HG03565 (cell line): ENCODE measurements around the gene TPX2.
"Not testable (repeated sequence)": the region's sequence is repeated elsewhere in the genome, so short reads cannot be mapped to it uniquely, and the experiment has no call there.

ENCODE experiments used
- ATAC-seq: cut with Tn5 transposase; IDR thresholded peaks from one replicate; pipeline ENCODE4 v1.9.1; 2021; ENCODE audit warnings: mild to moderate bottlenecking, moderate library complexity; ENCODE audit not compliant: unreplicated experiment

Gene TPX2

DNA sequence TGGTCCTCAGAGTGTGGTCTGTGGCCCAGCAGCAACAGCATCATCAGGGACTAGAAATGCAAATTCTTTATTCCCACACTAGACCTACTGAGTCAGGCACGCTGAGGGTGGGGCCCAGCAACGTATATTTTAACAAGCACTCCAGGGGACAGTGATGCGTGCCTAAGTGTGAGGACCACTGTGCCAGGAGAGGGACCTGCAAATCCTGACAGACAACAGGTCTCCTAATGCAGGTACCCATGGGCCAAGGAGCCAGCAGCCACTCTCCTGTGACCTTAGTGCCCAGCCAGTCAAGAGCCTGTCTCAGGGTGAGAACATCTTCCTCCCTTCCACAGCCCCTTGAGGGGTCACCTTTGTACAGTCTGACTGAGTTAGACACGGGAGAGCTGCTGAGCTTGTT is 72.1 kb downstream of the TPX2 start:
- ATAC-seq = no peak

DNA sequence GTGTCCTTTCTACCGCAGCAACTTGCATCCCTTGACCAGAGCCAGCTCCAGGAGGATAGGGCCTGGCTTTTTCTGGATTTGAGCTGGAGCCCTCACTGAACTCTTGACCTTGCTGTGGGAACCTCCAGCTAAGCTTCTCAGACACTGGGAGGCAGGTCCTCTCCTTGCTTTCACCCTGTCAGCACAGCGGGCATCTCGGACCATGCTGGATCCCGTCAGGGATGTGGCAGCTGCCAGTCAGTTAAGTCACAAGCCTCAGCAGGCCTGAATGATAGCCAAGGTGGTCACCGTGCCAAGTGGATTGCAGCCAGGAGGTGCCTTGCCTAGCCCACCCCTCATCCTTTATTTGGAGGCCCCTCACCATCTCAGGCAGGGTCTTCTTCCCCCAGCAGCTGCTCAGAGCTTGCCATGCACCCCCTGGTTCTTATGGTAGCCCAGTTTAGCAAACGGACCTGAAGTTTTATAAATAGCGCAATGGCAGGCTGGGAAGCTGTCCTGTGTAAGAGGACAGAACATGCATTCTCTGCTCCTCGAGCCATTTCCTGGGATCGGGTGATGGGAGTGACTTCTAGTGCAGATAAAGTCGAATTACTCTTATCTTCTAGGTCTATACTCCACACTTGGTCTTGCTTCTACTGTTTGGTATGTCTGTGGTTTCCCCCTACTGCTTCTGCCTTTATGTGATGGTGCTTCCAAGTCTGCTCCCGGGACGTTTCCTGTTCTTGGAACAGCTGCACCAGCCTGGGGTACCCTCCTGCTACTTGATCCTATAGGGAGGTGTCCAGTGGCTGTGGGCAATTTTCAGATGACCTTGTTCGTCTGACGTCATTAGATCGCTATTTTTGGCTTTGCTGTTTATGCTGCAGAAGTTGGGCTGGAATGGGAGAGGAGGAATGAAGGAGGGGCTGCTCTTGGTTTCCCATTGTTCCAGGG is 73.0 kb downstream of the TPX2 start:
- no peak for ATAC-seq

DNA sequence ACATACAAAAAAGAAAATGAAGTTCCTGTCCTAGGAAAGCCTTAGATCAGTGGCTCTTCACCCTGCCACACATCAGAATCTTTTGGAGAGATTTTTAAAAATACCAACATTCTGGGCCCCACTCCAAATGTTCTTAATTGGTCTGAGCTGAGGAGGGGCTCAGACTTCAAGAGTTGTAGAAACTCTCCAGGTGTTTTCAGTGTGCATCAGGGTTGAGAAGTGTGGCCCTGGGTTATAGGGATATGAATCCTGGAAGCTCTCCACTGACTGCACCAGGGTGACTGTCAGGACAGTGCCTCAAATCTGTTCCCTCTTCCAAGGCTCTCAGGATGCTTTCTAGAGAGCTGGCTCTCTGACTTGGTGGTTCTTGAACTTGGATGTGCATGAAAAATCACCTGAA is 74.5 kb downstream of the TPX2 start:
- ATAC-seq = no peak

DNA sequence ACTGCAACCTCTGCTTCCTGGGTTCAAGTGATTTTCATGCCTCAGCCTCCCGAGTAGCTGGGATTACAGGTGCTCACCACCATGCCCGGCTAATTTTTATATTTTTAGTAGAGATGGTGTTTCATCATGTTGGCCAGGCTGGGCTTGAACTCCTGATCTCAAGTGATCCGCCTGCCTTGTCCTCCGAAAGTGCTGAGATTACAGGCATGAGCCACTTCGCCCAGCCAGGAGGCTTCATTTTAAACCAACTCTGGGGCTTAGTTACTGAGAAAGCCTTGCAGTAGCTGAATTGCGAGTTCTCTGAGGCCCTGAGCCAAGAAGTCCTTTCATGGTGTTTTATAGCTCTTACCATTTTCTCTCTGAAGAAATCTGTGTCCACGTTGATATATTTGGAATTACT is 75.1 kb downstream of the TPX2 start:
- ATAC-seq = not testable (repeated sequence)

DNA sequence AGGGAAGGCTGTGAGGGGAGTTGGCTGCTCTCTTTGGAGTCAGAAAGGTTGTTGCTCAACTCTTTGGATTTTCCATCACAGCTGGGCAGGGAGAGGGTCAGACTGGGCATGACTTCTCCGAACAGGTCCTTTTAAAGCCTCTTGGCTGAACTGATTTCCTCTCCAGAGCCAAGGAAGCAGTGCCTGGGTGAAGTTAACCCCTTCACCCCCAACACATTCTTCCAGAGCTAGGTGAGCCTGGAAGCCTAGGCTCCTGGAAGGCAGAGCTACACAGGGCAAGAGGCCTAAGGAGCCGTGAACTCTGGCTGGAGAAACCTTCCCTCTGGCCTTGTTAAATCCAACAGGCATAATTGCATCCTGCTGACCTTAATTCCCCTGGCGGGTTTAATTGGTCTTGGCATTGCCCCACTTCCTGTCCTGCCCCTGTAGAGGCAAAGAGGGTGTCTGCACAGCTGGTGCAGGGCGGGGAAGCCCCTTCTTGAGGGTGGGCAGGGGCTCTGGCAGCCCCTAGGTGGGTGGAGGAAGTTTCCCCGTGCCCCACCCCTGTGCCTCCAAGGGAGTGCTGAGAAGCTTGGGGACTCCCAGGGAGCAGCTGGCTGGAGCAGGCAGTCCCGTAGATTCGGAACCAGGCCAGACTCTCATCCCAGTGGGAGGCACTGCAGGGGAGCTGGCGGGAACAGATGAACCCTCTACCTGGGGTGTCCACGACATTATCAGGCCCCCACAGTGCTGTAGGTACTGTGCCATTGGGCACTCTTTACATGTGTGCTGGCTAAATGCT is 76.5 kb downstream of the TPX2 start:
- no peak for ATAC-seq

DNA sequence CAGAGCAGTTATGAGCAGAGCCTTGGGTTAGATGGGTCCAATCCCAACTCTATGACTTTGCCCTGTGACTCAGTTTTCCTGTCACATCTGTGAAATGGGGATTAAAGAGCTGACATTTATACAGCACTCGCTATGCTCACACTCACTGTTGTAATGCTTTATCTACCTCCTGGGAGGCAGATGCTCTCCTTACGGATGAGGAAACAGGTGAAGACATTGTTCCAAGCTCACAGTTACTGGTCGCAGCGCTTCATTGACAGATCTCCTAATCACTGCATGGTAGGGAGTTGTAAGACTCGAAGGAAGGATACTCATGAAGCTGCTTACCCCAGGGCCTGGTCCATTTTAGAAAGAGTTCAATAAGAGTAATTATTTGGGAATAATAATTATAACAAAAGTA is 77.1 kb downstream of the TPX2 start:
- ATAC-seq = no peak

DNA sequence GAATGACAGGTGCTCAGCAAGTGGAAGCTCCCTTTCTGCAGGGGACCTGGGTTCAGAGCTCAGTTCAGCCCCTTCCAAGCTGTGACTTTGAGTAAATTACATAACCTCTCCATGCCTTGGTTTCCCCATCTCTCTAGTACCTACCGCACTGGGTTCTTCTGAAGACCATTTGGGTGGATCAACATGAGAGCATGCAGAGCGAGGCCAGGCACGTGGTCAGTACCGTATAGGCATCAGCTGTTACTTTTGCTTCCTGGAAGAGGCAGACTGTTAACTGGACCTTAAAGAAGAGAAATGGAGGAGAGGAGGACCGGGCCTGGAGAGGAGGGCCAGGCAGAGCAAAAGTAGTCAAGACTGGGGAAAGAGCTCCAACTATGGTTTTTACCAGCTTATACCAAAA is 78.4 kb downstream of the TPX2 start:
- no peak for ATAC-seq

DNA sequence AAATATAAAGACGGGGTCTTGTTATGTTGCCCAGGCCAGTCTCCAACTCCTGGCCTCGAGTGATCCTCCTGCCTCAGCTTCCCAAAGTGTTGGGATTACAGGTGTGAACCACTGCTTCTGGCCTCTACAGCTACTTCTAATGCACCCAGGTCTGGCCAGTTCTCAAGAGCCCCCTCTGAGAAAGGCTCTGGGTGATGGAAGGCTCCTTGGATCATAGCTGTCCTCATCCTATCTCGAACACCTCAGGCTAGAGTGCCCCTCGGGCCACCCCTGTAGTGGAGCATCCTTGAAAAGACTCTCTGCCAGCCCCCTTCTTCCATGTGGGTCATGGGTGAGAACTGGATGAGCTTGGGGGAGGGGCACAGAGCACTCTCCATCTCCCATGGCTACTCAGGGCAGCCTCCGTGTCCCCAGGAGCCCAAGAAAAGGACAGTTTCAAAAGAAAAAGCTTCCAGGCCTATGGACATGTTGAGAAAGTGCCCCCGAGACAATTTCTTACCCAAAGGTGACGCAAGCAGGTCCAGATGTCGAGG is 79.4 kb downstream of the TPX2 start:
- no peak for ATAC-seq

DNA sequence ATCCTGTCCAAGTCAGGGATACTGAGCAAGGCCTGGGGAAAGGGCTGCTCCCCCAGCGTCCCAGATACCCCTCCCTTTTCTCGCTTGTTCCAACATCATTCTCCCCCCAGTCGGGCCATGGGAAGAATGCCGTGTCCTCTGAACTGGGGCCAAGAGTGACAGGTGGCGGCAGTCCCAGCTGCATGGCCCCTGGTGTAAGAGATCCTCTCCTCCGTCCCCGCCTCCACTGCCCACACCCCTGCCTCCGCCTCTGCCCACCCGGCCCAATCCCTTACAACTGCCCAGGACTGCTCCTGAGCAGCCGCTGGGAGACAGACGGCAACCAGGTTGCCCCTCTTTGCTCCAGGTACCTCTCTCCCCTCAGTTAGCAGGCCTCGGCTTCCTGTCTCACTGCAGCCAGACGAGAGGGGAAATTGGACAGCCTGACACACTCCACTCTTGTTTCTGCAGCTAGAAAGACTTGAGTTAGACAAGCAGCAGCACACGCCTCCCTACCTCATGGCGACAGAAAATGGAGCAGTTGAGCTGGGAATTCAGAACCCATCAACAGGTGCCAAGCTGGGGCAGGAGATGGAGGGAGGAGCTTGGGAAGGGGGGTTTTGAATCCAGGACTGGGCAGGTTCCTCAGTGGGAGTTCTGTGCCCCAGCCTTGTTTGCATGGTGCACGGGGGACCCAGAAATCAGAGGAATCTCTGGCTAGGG is 80.1 kb downstream of the TPX2 start, which contains the start of gene MYLK2:
TSS of gene MYLK2 (plus strand) at position 274 of the 702 bp plus-strand sequence. CDS start at position 499, 225 bp downstream.
- ATAC-seq = no peak

DNA sequence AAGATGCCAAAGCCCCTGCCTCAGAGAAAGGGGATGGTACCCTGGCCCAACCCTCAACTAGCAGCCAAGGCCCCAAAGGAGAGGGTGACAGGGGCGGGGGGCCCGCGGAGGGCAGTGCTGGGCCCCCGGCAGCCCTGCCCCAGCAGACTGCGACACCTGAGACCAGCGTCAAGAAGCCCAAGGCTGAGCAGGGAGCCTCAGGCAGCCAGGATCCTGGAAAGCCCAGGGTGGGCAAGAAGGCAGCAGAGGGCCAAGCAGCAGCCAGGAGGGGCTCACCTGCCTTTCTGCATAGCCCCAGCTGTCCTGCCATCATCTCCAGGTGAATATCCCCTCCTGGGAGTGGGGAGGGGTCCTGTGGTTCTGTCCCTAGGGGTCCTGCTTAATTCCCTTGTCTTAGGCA is 81.1 kb downstream of the TPX2 start:
- no peak for ATAC-seq

DNA sequence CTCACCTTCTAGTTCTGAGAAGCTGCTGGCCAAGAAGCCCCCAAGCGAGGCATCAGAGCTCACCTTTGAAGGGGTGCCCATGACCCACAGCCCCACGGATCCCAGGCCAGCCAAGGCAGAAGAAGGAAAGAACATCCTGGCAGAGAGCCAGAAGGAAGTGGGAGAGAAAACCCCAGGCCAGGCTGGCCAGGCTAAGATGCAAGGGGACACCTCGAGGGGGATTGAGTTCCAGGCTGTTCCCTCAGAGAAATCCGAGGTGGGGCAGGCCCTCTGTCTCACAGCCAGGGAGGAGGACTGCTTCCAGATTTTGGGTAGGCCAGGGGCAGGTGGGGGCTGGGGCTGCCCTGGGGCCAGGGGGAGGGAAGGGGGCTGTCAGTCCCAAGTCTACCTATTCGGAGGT is 82.3 kb downstream of the TPX2 start:
- no peak for ATAC-seq

DNA sequence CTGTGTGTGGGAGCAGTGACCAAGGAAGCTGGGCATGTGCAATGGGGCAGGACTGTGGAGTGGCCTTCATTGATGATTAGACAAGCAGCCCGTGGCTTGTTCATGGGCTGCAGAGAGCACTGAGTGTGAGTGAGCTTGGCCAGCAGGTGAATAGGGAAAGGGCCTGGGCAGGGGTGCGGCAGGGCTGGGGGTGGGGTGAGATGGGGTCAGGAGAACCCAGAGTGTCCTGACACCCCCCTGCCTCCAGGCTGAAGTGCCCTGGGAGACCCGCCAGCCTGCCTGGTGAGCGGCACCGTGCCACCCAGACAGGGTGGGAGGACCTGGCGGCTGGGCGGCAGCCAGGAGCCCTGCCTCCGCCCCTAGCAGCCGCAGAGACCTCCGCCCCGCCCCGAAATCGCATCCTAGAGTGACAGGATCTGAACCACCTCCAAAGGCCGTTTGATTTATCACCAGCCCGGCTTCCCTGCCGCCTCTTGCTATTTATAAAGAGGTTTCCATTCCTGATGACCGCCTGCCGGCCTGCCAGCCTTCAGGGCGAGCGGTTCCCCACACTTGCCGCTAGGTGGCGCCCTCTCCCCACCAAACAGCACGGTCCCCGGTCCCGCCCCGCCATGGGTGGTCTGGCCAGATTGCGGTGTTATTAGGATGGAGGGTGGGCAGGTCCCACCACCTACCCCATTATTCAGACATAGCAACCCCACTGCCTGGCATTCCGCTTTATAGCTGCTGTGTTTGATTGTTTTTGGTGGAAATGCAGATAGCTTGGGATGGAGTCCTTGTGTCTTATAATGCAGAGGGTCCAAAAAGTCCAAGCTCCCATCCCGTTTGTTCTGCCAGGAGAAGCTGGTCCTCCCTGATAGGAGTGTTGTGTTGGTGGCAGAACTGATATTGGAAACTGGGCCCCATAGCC is 83.6 kb downstream of the TPX2 start:
- ATAC-seq = no peak

DNA sequence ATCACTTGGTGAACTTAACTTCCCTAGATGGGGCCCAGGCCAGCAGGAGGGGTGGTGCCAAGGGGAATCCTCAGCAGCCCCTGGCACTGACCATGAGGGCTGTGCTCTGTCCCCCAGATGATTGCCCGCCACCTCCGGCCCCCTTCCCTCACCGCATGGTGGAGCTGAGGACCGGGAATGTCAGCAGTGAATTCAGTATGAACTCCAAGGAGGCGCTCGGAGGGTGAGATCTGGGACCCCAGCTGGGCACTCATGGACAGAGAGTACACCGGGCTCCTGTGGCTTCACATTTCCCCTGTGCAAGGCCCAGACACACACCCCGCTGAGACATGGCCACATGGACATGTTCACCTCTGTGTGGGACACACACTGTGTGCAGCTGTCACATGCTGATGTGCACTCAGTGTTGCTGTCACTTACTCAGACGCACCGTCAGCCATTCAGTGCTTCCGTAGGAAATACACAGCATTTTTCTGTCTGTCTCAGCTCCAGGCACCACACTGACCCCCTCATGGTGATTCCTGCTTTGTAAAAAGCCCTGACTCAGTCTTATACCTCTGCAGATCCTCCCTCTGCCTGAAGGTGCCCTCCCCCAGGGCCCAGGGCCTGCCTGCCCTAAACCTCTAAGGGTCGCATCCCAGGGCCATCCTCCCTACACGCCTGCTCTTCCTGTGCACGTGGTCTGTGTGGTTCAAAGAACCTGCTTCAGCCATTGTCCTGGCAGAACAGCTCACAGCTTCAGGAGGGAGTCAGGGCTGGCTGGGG is 84.5 kb downstream of the TPX2 start:
- ATAC-seq = no peak

DNA sequence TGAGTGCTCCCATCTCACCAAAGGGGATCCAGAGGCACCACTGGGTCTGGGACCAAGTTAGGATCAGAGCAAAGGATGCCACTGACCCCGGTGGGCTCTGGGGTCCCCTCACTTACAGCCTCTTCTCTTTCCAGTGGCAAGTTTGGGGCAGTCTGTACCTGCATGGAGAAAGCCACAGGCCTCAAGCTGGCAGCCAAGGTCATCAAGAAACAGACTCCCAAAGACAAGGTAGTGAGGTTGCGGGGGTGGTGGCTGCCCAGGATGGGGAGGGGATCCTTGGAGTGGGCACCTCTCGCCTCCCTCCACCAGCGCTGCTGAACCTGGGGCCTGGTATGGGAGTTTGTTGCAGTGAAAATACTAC is 85.0 kb downstream of the TPX2 start:
- no peak for ATAC-seq

DNA sequence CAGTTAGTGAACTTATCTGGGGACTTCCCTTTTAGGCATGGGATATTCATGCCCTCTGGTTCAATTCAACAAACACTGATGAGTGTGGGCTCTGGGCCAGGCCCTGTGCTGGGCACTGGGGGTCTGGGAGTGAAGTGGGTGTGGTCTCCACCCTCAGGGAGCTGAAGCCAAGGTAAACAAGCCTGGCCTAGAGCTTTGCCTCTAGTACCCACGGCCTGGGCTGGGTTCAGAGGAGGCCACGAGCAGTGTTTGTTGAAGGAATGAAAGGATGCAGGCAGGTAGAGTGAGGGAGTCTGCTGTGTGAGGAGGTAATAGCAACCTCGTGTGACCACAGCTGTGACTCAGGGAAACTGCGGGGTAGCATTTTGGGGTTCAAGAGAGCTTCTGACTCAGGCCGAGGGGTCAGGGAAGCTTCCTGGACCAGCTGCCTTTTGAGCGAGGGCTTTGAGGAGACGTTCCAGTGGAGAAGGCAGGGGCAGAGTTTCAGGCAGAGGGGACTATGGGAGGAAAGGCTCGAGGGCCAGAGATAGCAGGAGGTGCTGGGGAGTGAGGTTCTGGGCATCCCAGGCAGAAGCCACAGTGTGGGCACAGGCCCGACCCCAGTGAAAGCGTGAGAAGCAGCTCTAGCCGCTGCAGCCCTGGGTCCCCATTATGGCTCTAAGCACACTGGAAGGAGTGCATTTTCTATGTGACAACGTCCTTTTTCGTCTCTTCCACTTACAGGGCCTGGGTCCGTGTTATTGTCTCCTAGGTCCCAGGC is 85.6 kb downstream of the TPX2 start:
- no peak for ATAC-seq

DNA sequence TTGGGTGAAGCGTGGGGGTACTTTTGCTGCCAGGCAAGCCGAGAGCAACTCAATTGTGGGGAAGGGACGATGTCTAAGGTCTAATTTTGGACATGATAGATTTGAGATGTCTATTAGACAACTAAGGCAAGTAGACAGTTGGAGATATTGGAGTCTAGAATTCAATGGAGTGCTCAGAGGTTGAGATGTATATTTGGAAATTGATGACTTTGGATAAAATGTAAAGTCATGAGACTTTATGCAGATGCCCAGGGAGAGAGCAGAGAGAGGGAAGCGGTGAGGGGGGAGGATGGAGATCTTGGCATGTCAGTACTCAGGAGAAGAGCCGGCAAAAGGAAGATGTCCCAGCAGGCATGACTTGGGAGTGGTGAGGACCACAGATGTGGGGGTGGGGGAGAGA is 87.0 kb downstream of the TPX2 start:
- ATAC-seq = no peak

DNA sequence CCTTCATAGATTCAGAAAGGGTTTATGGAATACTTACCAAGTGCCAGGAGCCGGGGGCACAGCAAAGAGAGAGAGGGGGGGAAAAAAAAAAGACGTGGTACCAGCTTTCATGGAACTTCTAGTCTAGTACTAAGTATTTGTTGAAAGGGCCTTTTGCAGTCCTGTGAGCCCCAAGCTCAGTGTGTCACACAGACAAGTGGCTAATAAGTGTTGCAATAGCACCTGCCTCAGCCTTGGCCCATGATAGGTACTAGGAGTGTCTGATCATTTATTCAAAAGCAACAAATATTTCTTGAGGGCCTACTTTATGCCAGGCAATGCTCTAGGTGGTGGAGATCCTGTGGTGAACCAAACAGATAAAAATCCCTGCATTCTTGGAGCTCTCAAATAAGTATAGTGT is 88.0 kb downstream of the TPX2 start:
- no peak for ATAC-seq

DNA sequence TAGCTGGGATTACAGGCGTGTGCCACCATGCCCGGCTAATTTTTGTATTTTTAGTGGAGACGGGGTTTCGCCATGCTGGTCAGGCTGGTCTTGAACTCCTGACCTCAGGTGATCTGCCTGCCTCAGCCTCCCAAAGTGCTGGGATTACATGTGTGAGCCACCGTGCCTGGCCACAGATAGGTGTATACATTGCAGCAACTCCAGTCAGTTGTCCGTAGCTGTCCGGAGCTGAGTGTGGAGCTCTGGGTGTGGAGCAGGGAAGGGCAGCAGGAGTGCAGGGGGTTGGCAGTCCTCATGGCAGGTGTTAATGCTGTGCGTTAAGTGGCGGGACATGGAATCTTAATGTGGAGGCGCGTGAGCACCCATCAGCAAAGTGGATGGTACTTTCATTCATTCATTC is 88.9 kb downstream of the TPX2 start:
- not testable (repeated sequence) for ATAC-seq

DNA sequence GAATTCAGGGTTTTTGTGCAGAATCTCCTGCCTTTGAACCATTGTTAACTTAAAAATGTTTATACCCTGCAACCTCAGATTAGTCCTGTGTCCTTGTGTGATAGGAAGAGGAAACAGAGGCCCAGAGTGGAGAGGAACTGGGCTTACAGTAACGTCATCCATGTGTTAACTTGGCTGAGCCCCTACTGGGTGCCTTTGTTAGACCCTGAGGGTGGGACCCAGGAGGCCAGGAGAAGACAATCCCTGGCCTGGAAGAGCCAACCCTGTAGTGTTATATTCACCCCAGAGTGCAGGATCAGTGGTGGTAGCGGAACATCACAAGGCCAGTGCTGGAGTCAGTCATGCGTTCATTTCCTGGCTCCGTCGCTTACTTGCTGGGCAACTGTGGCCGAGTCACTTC is 90.6 kb downstream of the TPX2 start:
- no peak for ATAC-seq
